Inferior parietal cortex (tissue), 1 donor: ENCODE results near the gene AAR2.

ENCODE experiments used
- DNase-seq: peaks from one replicate; pipeline ENCODE4 v3.0.0-alpha.2; 2016; ENCODE audit errors: extremely low spot score

AAR2 gene

GRCh38 chr20:36260316-36260715 lies 24.0 kb downstream of the AAR2 start:
- DNase-seq = no peak

- no peak for DNase-seq
Observed at GRCh38 chr20:36261389-36262105, 25.3 kb downstream of the AAR2 start.

GRCh38 chr20:36262440-36262839 lies 26.2 kb downstream of the AAR2 start:
- DNase-seq = no peak

- DNase-seq = no peak
Observed at GRCh38 chr20:36264426-36265246, 28.4 kb downstream of the AAR2 start.

- DNase-seq = no peak
Observed at GRCh38 chr20:36266189-36266588, 29.9 kb downstream of the AAR2 start.

GRCh38 chr20:36267605-36268381 lies 31.5 kb downstream of the AAR2 start:
- DNase-seq = no peak

- DNase-seq = peak; percentile 42
Observed at GRCh38 chr20:36268440-36269342, 32.4 kb downstream of the AAR2 start.

- peak; percentile 32 for DNase-seq
Observed at GRCh38 chr20:36269507-36269906, 33.2 kb downstream of the AAR2 start.

- no peak for DNase-seq
Observed at GRCh38 chr20:36270744-36271638, 34.7 kb downstream of the AAR2 start.

GRCh38 chr20:36271639-36272546 lies 35.6 kb downstream of the AAR2 start:
- DNase-seq = no peak

GRCh38 chr20:36272547-36273220 lies 36.4 kb downstream of the AAR2 start:
- no peak for DNase-seq

GRCh38 chr20:36273414-36274180 lies 37.3 kb downstream of the AAR2 start:
- peak; percentile 32 for DNase-seq

- no peak for DNase-seq
Observed at GRCh38 chr20:36274181-36274841, 38.0 kb downstream of the AAR2 start.

- DNase-seq = no peak
Observed at GRCh38 chr20:36275011-36275410, 38.7 kb downstream of the AAR2 start.

- no peak for DNase-seq
Observed at GRCh38 chr20:36275441-36276189, 39.3 kb downstream of the AAR2 start.

- DNase-seq = no peak
Observed at GRCh38 chr20:36277546-36277945, 41.3 kb downstream of the AAR2 start.

GRCh38 chr20:36279362-36279761 lies 43.1 kb downstream of the AAR2 start:
- DNase-seq = no peak
